ENCODE data around the gene SREBF1. TPM values are rescaled to one million over a fixed set of nuclear protein-coding genes. Genes with fewer than 3 reads are reported as not detected.
A peak's percentile ranks its signal among the peaks of the same experiment; 100 is the strongest.

Gene SREBF1
- 34.4 TPM for polyA plus RNA-seq (2013)

- CTCF ChIA-PET = interaction anchor here (0.8 to 4.0 kb wide), 10 partner anchors 8 to 82 kb away, joined by 3 to 14 read pairs (median 6); no protein-coding TSS in a partner anchor
- Histone ChIP-seq H3K27ac (ENCODE audit: insufficient read depth in 1 of 2, low read depth in 1 of 2, low read length in 2 of 2, poor library complexity in 1 of 2, severe bottlenecking in 2 of 2) (peak within 1 kb of the TSS; percentile 58 to 76), H3K9me3 (ENCODE audit: control extremely low read depth in 1 of 5, control insufficient read depth in 4 of 5, insufficient read depth in 2 of 5, low read depth in 1 of 5, low read length in 4 of 5) (no peaks in the 10 kb centered on the region), H3K4me3 (ENCODE audit: control insufficient read depth in 1 of 7, extremely low read depth in 1 of 7, insufficient read depth in 4 of 7, low read depth in 2 of 7, low read length in 6 of 7) (peak within 1 kb of the TSS; percentile 62 to 91 (median 85)), H3K36me3 (ENCODE audit: control insufficient read depth in 4 of 4, insufficient read depth in 4 of 4, low read length in 3 of 4) (peaks cover 0 to 16% (median 1%) of the 10 kb centered on the region in 4 experiments), H3K4me1 (ENCODE audit: control extremely low read depth in 1 of 4, control insufficient read depth in 4 of 4, insufficient read depth in 4 of 4, low read length in 3 of 4) (peaks cover 18 to 79% (median 69%) of the 10 kb centered on the region in 4 experiments), H3K27me3 (replicated peaks in 2 of 5; ENCODE audit: control insufficient read depth in 4 of 5, insufficient read depth in 5 of 5, low read length in 4 of 5) (no peaks in the 10 kb centered on the region)
- DNase-seq = peak in 2 of 3 donors; percentile 63 to 67
- POLR2A ChIA-PET = interaction anchor here (1.1 to 3.3 kb wide), 8 partner anchors 9 to 142 kb away, joined by 3 to 21 read pairs (median 8); no protein-coding TSS in a partner anchor
- under 1% methylated on average over 28 of the region's 52 CpGs for WGBS (ENCODE audit: insufficient coverage)
These were observed at the start of gene SREBF1 for GRCh38 chr17:17836818-17837379. Gene SREBF1, minus strand, starts transcription at chr17:17836986. Its CDS starts 169 bp downstream, at chr17:17836817.

- Histone ChIP-seq H3K36me3 (ENCODE audit: control insufficient read depth in 4 of 4, insufficient read depth in 4 of 4, low read length in 3 of 4) (peaks cover 6 to 31% (median 9%) of the 10 kb centered on the region in 4 experiments), H3K4me3 (ENCODE audit: control insufficient read depth in 1 of 7, extremely low read depth in 1 of 7, insufficient read depth in 4 of 7, low read depth in 2 of 7, low read length in 6 of 7) (no peak overlapping the region), H3K9me3 (ENCODE audit: control extremely low read depth in 1 of 5, control insufficient read depth in 4 of 5, insufficient read depth in 2 of 5, low read depth in 1 of 5, low read length in 4 of 5) (no peaks in the 10 kb centered on the region), H3K27me3 (replicated peaks in 2 of 5; ENCODE audit: control insufficient read depth in 4 of 5, insufficient read depth in 5 of 5, low read length in 4 of 5) (no peaks in the 10 kb centered on the region), H3K27ac (ENCODE audit: insufficient read depth in 1 of 2, low read depth in 1 of 2, low read length in 2 of 2, poor library complexity in 1 of 2, severe bottlenecking in 2 of 2) (no peak overlapping the region), H3K4me1 (ENCODE audit: control extremely low read depth in 1 of 4, control insufficient read depth in 4 of 4, insufficient read depth in 4 of 4, low read length in 3 of 4) (no peaks in the 10 kb centered on the region)
- 93% methylated on average over 5 of the region's 6 CpGs for WGBS (ENCODE audit: insufficient coverage)
- CTCF ChIA-PET = interaction anchor here (0.9 to 1.0 kb wide), 2 partner anchors 33 to 214 kb away, joined by 4 read pairs; no protein-coding TSS in a partner anchor
- DNase-seq = no peak
- POLR2A ChIA-PET = no interaction called here
These were observed 49.4 kb upstream of the SREBF1 start for GRCh38 chr17:17886226-17886625.

- Histone ChIP-seq H3K9me3 (ENCODE audit: control extremely low read depth in 1 of 5, control insufficient read depth in 4 of 5, insufficient read depth in 2 of 5, low read depth in 1 of 5, low read length in 4 of 5) (no peaks in the 10 kb centered on the region), H3K36me3 (ENCODE audit: control insufficient read depth in 4 of 4, insufficient read depth in 4 of 4, low read length in 3 of 4) (peaks cover 6 to 41% (median 12%) of the 10 kb centered on the region in 4 experiments)
These were observed 47.9 kb upstream of the SREBF1 start for GRCh38 chr17:17884391-17885357.

GRCh38 chr17:17883801-17884200 is 47.0 kb upstream of the SREBF1 start:
- Histone ChIP-seq H3K4me3 (ENCODE audit: control insufficient read depth in 1 of 7, extremely low read depth in 1 of 7, insufficient read depth in 4 of 7, low read depth in 2 of 7, low read length in 6 of 7) (no peak overlapping the region), H3K27ac (ENCODE audit: insufficient read depth in 1 of 2, low read depth in 1 of 2, low read length in 2 of 2, poor library complexity in 1 of 2, severe bottlenecking in 2 of 2) (no peak overlapping the region), H3K4me1 (ENCODE audit: control extremely low read depth in 1 of 4, control insufficient read depth in 4 of 4, insufficient read depth in 4 of 4, low read length in 3 of 4) (no peaks in the 10 kb centered on the region), H3K27me3 (replicated peaks in 2 of 5; ENCODE audit: control insufficient read depth in 4 of 5, insufficient read depth in 5 of 5, low read length in 4 of 5) (no peaks in the 10 kb centered on the region), H3K9me3 (ENCODE audit: control extremely low read depth in 1 of 5, control insufficient read depth in 4 of 5, insufficient read depth in 2 of 5, low read depth in 1 of 5, low read length in 4 of 5) (no peaks in the 10 kb centered on the region), H3K36me3 (ENCODE audit: control insufficient read depth in 4 of 4, insufficient read depth in 4 of 4, low read length in 3 of 4) (peaks cover 6 to 49% (median 14%) of the 10 kb centered on the region in 4 experiments)
- POLR2A ChIA-PET = interaction anchor here (0.6 kb wide), 1 partner anchor 126 kb away, joined by 3 read pairs; no protein-coding TSS in a partner anchor
- DNase-seq = no peak
- 100% methylated on average over 1 of the region's 3 CpGs for WGBS (ENCODE audit: insufficient coverage)
- CTCF ChIA-PET = interaction anchor here (0.8 to 1.4 kb wide), 5 partner anchors 15 to 72 kb away, joined by 3 to 7 read pairs (median 3); no protein-coding TSS in a partner anchor

More at GRCh38 chr17:17884391-17885357, 47.9 kb upstream of the SREBF1 start:
- DNase-seq = no peak
- POLR2A ChIA-PET = no interaction called here
- Histone ChIP-seq H3K27ac (ENCODE audit: insufficient read depth in 1 of 2, low read depth in 1 of 2, low read length in 2 of 2, poor library complexity in 1 of 2, severe bottlenecking in 2 of 2) (no peak overlapping the region), H3K4me3 (ENCODE audit: control insufficient read depth in 1 of 7, extremely low read depth in 1 of 7, insufficient read depth in 4 of 7, low read depth in 2 of 7, low read length in 6 of 7) (no peak overlapping the region), H3K4me1 (ENCODE audit: control extremely low read depth in 1 of 4, control insufficient read depth in 4 of 4, insufficient read depth in 4 of 4, low read length in 3 of 4) (no peaks in the 10 kb centered on the region), H3K27me3 (replicated peaks in 2 of 5; ENCODE audit: control insufficient read depth in 4 of 5, insufficient read depth in 5 of 5, low read length in 4 of 5) (no peaks in the 10 kb centered on the region)
- 98% methylated on average over 10 of the region's 16 CpGs for WGBS (ENCODE audit: insufficient coverage)
- CTCF ChIA-PET = interaction anchor here (0.6 to 1.4 kb wide), 7 partner anchors 14 to 149 kb away, joined by 3 to 7 read pairs (median 3); no protein-coding TSS in a partner anchor

- CTCF ChIA-PET = no interaction called here
- no peaks in the 10 kb centered on the region for H3K4me1 ChIP-seq (ENCODE audit: control extremely low read depth in 1 of 4, control insufficient read depth in 4 of 4, insufficient read depth in 4 of 4, low read length in 3 of 4)
- peaks cover 10 to 59% (median 26%) of the 10 kb centered on the region in 4 experiments for H3K36me3 ChIP-seq (ENCODE audit: control insufficient read depth in 4 of 4, insufficient read depth in 4 of 4, low read length in 3 of 4)
- WGBS (ENCODE audit: insufficient coverage) = 97% methylated on average over 7 of the region's 8 CpGs
- H3K4me3 ChIP-seq (ENCODE audit: control insufficient read depth in 1 of 7, extremely low read depth in 1 of 7, insufficient read depth in 4 of 7, low read depth in 2 of 7, low read length in 6 of 7) = no peak overlapping the region
- no peak overlapping the region for H3K27ac ChIP-seq (ENCODE audit: insufficient read depth in 1 of 2, low read depth in 1 of 2, low read length in 2 of 2, poor library complexity in 1 of 2, severe bottlenecking in 2 of 2)
- H3K27me3 ChIP-seq (replicated peaks in 2 of 5; ENCODE audit: control insufficient read depth in 4 of 5, insufficient read depth in 5 of 5, low read length in 4 of 5) = no peaks in the 10 kb centered on the region
- no peaks in the 10 kb centered on the region for H3K9me3 ChIP-seq (ENCODE audit: control extremely low read depth in 1 of 5, control insufficient read depth in 4 of 5, insufficient read depth in 2 of 5, low read depth in 1 of 5, low read length in 4 of 5)
- POLR2A ChIA-PET = interaction anchor here (0.6 kb wide), 1 partner anchor 105 kb away, joined by 9 read pairs; no protein-coding TSS in a partner anchor
- DNase-seq = no peak
These were observed 45.3 kb upstream of the SREBF1 start for GRCh38 chr17:17882082-17882581.

- Histone ChIP-seq H3K9me3 (ENCODE audit: control extremely low read depth in 1 of 5, control insufficient read depth in 4 of 5, insufficient read depth in 2 of 5, low read depth in 1 of 5, low read length in 4 of 5) (no peaks in the 10 kb centered on the region), H3K36me3 (ENCODE audit: control insufficient read depth in 4 of 4, insufficient read depth in 4 of 4, low read length in 3 of 4) (peaks cover 10 to 70% (median 32%) of the 10 kb centered on the region in 4 experiments), H3K4me1 (ENCODE audit: control extremely low read depth in 1 of 4, control insufficient read depth in 4 of 4, insufficient read depth in 4 of 4, low read length in 3 of 4) (no peaks in the 10 kb centered on the region), H3K27me3 (replicated peaks in 2 of 5; ENCODE audit: control insufficient read depth in 4 of 5, insufficient read depth in 5 of 5, low read length in 4 of 5) (no peaks in the 10 kb centered on the region), H3K4me3 (ENCODE audit: control insufficient read depth in 1 of 7, extremely low read depth in 1 of 7, insufficient read depth in 4 of 7, low read depth in 2 of 7, low read length in 6 of 7) (no peak overlapping the region), H3K27ac (ENCODE audit: insufficient read depth in 1 of 2, low read depth in 1 of 2, low read length in 2 of 2, poor library complexity in 1 of 2, severe bottlenecking in 2 of 2) (no peak overlapping the region)
- DNase-seq = no peak
- 92% methylated on average over 6 of the region's 8 CpGs for WGBS (ENCODE audit: insufficient coverage)
- ChIA-PET POLR2A (no interaction called here), CTCF (interaction anchor here (1.2 kb wide), 2 partner anchors 14 to 20 kb away, joined by 3 to 4 read pairs; no protein-coding TSS in a partner anchor)
These were observed 43.9 kb upstream of the SREBF1 start for GRCh38 chr17:17880577-17881196.

All from common myeloid progenitor, CD34-positive (primary cell).